Measurements from ENCODE around the gene MFNG. TPM values are rescaled to one million over a fixed set of nuclear protein-coding genes. Genes with fewer than 3 reads are reported as not detected.

The MFNG gene
- 0.70 to 2.6 TPM (median 1.6 TPM) in 5 replicates for total RNA-seq (2022; extraction: Qiagen RNA extraction)

GRCh38 chr22:37486224-37486845, at the start of gene MFNG:
Gene MFNG, minus strand, starts transcription at chr22:37486384. Its CDS starts 207 bp downstream, at chr22:37486177.

GRCh38 chr22:37519268-37520195, 33.3 kb upstream of the MFNG start, which contains the start of gene CARD10:
Gene CARD10, minus strand, starts transcription at chr22:37519415. Its CDS starts 215 bp downstream, at chr22:37519200.

GRCh38 chr22:37427135-37427710, 59.0 kb downstream of the MFNG start, which contains the start of gene ELFN2:
Gene ELFN2, minus strand, starts transcription at chr22:37427479. Its CDS starts 51,945 bp downstream, at chr22:37375534.

Other genes starting within 250 kb of the MFNG start
- 0.09 to 0.25 TPM (median 0.21 TPM) in 5 replicates for gene RAC2, start 242.1 kb downstream of the MFNG start, total RNA-seq (2022; extraction: Qiagen RNA extraction)
- gene CYTH4, start 203.9 kb downstream of the MFNG start, total RNA-seq (2022; extraction: Qiagen RNA extraction): 0.53 to 1.5 TPM (median 0.74 TPM) in 5 replicates
- 5.8 to 6.7 TPM (median 6.2 TPM) in 5 replicates for gene ELFN2, start 58.9 kb downstream of the MFNG start, total RNA-seq (2022; extraction: Qiagen RNA extraction)
- gene CARD10, start 33.0 kb upstream of the MFNG start, total RNA-seq (2022; extraction: Qiagen RNA extraction): 26.3 to 31.6 TPM (median 30.6 TPM) in 5 replicates
- gene CDC42EP1, start 74.1 kb upstream of the MFNG start, total RNA-seq (2022; extraction: Qiagen RNA extraction): 24.7 to 33.4 TPM (median 31.0 TPM) in 5 replicates
- 0.22 to 0.28 TPM (median 0.23 TPM) in 3 of 5 replicates, not detected in the others for gene LGALS2, start 93.7 kb upstream of the MFNG start, total RNA-seq (2022; extraction: Qiagen RNA extraction)
- gene GGA1, start 122.5 kb upstream of the MFNG start, total RNA-seq (2022; extraction: Qiagen RNA extraction): 19.6 to 22.4 TPM (median 22.0 TPM) in 5 replicates
- 1.3 to 2.0 TPM (median 1.8 TPM) in 5 replicates for gene SH3BP1, start 153.3 kb upstream of the MFNG start, total RNA-seq (2022; extraction: Qiagen RNA extraction)
- 12.8 to 17.5 TPM (median 16.2 TPM) in 5 replicates for gene PDXP, start 172.3 kb upstream of the MFNG start, total RNA-seq (2022; extraction: Qiagen RNA extraction)
- 1,132 to 1,345 TPM (median 1,296 TPM) in 5 replicates for gene LGALS1, start 189.3 kb upstream of the MFNG start, total RNA-seq (2022; extraction: Qiagen RNA extraction)
- gene NOL12, start 200.0 kb upstream of the MFNG start, total RNA-seq (2022; extraction: Qiagen RNA extraction): 23.6 to 28.3 TPM (median 26.4 TPM) in 5 replicates
- 28.2 to 37.4 TPM (median 34.9 TPM) in 5 replicates for gene TRIOBP, start 210.7 kb upstream of the MFNG start, total RNA-seq (2022; extraction: Qiagen RNA extraction)